ENCODE data around the gene C10orf90. TPM values are rescaled to one million over a fixed set of nuclear protein-coding genes. Genes with fewer than 3 reads are reported as not detected.

The C10orf90 gene, protein sequence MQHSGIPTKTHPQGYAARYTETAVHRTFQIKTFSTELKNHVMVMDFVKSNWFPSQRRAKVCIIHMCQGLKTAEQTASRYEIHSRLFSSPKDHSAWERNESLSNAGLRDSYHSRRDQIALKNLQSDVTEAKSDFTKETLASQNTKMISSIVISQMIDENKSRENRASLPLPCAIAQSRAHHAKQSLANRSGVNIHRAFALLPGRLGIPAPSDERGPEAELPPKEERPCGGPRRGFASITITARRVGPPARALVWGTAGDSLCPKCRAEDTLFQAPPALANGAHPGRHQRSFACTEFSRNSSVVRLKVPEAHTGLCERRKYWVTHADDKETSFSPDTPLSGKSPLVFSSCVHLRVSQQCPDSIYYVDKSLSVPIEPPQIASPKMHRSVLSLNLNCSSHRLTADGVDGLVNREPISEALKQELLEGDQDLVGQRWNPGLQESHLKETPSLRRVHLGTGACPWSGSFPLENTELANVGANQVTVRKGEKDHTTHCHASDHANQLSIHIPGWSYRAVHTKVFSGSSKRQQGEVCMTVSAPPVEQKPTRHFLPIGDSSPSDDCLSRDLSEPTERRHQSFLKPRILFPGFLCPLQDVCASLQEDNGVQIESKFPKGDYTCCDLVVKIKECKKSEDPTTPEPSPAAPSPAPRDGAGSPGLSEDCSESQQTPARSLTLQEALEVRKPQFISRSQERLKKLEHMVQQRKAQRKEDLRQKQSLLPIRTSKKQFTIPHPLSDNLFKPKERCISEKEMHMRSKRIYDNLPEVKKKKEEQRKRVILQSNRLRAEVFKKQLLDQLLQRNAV
- total RNA-seq: not detected

DNA sequence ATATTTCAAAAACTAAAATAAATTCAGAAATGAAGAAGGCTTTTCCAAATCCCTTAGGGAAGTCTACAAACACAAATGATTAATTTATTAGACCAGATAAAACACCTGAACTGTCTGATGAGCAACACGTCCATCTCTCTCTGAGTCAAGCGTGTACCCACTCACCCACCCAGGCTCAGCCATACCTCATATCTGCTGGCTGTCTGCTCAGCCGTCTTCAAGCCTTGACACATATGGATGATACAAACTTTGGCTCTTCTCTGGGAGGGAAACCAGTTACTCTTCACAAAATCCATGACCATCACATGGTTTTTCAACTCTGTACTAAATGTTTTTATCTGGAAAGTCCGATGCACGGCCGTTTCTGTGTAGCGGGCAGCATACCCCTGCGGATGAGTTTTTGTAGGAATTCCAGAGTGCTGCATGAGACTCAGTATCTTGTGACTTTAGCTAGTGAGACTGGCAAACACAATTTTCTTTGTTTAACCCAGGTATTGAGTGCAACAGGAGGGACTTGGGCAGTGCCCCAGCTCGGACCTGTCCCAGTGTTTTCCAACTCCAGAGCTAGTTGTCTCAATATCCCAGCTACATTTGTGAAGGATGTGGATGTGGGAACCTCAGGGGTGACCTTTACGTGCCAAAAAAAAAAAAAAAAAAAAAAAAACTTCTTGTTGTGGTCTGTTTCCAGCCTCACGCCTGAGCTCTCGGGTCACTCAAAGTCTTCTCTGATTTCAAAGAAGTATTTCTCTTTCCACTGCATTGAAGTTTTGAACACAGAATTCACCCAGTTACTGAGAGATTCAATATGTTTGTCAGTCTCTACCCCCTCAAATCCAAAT is at the start of gene C10orf90:
Gene C10orf90, minus strand, starts transcription at position 638 of the 839 bp plus-strand sequence. Its CDS starts 213 bp downstream, at position 425.
- no peak for DNase-seq

DNA sequence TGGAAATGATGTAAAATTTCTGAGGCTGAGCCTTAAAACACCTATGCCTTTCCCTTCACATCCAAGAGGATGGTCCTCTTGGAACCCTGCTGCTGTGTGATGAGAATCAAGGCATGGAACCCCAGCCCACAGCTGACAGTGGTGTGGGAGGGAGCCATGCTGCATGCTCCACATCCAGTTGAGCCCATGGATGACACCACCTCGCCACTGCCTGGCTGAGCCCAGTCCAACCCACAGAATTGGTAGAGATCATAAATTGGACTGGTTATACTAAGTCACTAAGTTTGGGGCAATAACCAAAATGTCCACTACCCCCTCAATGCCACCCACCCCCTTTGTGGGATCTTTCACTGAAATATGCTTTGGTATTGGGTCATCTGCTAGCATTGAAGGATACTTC is 45.9 kb upstream of the C10orf90 start:
- DNase-seq: no peak

DNA sequence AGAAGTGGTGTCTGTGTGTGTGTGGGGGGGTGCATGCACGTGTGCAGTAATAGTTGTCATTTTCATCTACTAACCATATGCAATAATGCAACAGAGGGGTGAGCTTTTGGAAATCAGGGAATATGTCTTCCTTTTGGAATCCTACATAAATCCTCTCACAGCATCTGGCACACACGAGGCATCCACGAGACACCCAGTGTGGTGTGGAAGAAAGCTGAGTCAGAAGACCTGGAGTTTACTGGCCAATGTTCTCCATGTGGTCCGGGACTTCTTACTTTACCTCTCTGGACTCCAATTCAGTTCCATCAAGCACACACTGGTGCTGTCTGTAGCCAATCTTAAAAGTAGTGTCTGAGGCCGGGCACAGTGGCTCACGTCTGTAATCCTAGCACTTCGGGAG is 43.1 kb upstream of the C10orf90 start:
- no peak for DNase-seq

DNA sequence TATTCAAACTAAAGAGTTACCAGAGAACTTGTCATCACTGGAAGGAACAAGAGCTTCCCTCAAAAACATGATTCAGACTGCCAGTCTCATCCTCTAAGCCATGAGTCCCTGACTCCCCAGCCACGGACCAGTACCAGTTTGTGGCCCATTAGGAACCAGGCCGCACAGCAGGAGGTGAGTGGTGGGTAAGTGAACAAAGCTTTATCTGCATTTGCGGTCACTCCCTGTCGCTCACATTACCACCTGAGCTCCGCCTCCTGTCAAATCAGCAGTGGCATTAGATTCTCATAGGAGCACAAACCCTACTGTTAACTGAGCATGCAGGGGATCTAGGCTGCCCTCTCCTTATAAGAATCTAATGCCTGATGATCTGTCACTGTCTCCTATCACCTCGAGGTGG is 42.2 kb upstream of the C10orf90 start:
- DNase-seq: no peak

DNA sequence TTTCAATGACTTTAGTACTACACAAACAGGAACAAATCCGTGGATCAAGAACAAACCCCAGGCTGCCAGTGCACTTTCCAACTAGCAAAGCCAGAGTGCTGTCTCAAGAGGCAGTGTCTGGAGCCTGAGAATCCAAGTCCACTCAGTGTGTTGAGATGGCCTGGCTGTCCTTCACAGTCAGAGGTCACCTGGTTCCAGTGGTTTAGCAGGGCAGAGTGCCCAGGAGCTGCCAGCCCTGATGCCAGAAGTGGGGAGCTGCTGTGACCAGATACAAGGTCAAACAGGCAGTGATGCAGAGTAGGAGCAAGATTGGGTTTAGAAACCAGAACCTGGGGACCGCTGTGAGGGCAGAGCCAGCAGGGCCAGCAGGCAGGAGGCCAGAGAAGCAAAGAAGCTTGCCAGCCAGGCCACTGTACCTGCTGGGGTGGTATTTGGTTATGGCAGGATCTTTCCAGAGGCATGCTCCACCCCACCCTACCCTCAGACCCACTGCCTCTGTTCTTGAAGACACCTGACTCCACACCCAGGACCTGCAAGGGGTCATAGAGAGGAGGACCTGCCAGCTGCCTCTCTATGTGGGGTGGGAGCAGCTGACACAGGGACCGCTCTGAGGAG is 35.6 kb upstream of the C10orf90 start:
- no peak for DNase-seq

DNA sequence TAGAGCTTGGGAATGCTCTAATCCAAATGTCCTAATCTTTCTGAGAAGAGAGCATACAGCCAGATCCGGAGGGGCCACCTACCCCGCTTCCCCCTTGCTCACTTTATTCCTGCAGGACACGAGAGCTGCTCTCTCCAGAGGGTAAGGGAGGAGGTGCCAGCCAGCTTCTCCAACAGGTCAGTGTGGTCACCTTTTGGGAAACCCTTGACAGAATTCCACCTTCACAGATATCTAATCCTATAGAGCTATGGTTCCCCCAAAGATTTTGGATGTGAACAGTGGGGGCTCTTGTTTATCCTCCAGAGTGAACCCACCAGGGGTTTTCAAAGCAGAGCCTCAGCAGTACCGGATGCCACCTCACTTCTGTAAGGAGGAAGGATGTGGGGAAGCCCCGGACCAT is 34.6 kb upstream of the C10orf90 start:
- no peak for DNase-seq

DNA sequence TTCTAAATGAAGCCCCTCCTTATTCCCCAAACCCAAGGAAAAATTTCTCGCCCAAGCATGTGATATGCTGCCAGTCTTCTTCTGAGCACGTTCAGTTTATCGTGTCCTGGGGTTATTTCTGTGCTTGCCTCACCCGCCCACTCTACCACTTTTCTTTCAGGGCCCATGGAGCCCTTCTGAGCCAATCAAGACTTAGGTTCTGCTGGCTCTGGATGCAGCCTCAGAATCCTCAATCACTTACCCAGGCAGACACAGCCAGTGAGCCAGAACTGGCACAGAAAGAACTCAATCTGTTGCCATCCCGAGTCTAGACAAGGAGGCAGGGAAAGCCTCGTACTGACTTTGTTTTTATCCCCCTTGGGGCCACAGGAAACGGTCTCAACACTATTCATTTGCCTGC is 34.2 kb upstream of the C10orf90 start:
- DNase-seq: no peak

DNA sequence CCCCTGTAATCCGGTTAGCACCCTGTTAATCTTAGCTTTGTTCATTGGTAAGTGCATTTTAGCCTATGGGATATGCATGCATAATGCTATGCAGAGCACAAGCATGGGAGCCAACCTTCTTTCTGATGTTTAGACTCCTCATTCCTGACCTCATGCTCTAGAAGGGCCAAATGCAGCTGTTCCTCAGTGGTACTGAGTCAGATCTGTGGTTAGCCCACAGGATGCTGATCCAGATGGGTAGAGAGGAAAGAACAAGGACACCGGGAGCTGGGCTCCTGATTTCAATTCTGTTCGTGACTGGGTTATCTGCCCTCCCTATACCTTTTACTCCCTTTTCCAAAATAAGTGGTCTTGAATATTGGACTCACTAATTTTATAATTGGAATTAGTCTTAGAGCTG is 31.7 kb upstream of the C10orf90 start:
- no peak for DNase-seq

DNA sequence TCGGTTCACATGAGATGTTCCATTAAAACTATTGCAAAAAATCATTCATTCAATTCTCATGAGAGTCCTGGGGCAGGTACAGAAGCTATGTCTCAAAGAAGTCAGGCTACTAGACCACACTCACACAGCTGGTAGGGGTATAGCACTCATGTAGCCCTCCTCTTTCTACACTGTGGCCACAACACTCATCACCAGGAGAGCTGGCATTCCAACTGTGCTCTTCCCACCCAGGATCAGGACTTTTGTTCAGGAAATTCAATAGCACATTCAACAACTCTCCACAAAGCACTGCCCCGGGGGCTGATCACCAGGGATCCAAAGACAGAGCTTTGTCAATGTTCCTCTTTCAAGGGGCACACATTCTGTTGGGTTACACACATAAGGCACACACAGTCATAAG is 31.0 kb upstream of the C10orf90 start:
- DNase-seq: no peak

DNA sequence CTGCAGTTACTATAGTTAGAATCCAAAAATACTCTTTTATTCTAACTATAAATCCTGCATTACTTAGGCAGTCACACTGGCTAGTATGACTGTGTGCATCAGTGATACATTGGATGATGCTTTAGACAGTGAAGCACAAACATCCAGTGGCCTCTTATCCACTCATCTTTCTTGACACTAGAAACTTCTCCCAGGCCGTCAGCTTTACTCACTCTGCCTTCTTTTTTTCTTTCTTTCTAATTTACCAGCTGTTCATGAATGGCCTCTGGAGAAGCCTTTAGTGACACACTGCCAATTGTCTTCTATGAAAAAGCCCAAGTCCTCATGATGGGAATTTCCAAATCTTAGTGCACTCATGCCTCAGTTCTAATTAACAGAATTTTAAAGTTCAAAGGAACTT is 26.2 kb upstream of the C10orf90 start:
- DNase-seq: no peak

DNA sequence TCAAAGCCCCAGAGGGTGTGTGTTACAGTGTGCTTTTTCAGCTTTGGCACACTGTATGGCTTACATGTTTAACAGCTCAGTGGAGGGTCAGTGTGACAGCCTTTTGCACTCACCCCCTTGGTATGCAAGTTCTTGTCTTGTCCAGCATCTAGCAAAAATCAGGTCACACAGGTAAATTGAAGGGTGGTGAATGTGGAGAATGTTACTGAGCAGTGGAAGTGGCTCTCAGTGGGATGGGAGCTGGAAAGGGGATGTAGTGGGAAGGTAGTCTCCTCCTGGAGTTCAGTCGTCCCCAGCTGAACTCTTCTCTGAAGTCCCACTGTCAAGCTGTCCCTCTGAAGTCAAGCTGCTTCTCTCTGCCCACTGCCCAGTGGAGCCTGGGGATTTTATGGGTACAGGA is 21.0 kb upstream of the C10orf90 start:
- DNase-seq: no peak

DNA sequence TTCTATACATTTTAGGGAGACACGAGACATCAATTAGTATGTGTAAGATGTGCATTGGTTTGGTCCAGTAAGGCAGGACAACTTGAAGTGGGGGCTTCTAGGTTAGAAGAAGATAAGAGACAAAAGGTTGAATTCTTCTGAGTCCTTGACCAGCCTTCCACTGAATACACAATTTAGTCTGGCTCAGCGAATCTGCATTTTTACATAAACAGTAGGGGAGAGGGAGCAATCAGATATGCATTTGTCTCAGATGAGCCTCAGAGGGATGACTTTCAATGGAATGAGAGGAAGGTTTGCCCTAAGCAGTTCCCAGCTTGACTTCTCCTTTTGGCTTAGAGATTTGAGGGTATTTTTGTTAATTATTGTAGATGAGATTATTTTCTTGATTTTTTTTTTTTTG is 20.0 kb upstream of the C10orf90 start:
- no peak for DNase-seq

DNA sequence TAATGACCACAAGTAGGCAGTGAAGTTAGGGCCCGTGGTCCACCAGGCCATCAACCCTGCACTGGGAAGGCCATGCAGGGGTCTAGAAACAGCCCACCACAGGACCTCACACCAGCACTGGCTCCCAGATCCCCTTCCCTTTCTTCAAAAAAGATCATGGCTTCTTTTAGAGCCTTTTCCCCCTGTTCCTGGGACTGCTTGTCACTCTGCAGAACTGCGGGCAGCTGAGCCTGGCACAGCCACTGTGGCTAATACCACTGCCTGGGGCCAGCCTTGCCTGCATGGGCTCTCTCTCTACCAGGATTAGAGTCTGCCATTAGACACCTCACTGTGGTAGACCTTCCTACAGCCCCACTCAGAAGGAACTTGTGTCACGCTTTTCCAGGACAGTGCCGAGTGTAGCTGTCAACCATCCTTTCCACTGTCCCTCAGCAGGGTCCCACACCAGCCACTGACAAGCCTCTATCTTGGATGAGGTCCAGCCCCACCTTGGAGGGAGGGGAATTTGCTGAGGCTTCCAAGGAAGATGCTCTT is 19.0 kb upstream of the C10orf90 start:
- no peak for DNase-seq

DNA sequence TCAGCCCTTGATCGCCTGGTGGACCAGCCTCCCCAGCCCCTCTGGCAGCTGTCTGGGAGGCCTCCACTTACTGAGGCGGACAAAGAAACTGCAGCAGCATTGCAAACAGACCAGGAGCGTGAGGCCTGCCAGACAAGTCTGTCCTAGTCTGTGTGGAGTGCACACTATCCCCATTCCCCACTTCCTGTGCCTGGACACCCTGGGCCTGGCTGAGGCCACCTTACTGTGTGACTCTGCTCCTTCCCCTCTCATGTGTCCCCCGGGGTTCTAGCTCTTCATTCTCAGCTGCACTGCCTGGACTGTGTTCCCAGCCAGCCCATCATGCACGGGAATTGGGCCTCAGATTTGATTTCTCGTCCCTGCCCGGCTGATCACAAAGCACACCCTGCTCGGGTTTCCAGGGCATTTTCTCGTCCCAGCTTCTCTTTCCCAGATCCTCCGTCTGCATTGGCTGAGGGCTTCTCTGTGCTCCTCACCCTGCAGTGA is 16.7 kb upstream of the C10orf90 start:
- DNase-seq: no peak

DNA sequence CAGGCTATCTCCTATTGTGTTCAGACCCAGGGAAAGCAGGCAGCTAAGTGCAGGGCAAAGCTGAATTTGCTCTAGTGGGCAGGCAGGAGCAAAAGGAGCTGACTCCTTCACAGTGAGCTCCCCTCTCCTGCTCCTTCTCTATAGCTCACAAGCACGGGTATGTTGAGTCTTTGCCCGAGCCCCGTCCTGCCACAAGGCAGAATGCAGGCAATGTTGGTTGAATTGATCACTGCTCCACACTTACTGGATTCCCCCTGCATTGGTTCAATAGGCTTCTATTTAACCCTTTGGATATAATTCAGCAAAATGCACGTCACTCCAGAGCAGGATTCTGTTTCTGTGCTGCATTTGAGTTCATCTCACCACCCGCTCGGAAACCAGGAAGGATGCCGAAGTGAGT is 16.2 kb upstream of the C10orf90 start:
- DNase-seq: no peak

DNA sequence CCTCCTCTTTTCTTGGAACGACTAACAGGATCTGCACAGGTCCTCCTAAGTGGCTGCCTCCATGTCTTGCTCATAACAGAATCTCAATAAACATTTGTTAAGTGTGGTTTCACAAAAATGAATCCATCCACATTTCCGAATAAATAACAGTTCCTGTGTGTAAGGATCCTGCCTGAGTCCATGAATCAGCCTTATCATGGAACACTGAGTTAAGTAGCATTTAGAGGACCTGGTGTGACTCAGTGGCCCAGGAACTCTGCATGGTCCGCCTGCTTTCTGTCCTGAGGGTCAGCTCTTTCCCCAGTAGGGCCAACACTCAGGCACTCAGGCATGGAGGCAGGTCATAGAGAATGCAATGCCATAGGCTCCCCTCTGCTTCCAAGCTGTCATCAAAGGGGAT is 15.8 kb upstream of the C10orf90 start:
- no peak for DNase-seq

DNA sequence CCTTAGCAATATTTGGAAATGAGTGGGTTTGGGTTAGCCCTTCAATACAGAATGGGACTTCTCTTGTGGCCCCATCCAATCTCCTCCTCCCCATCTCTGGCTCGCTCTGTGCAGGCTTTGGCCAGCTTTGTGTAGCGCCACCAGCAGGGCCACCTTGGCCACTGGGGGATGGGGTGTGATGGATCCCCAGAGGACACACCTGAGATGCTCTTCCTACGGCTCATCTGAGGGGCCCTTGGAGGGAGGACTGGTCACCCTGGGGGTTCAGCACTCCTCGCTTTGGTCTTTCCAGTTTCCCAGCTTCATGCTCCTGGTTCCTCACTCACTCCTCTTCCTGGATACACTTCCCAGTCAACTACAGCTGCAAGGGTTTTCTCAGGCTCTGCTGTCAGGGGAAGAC is 15.3 kb upstream of the C10orf90 start:
- no peak for DNase-seq

DNA sequence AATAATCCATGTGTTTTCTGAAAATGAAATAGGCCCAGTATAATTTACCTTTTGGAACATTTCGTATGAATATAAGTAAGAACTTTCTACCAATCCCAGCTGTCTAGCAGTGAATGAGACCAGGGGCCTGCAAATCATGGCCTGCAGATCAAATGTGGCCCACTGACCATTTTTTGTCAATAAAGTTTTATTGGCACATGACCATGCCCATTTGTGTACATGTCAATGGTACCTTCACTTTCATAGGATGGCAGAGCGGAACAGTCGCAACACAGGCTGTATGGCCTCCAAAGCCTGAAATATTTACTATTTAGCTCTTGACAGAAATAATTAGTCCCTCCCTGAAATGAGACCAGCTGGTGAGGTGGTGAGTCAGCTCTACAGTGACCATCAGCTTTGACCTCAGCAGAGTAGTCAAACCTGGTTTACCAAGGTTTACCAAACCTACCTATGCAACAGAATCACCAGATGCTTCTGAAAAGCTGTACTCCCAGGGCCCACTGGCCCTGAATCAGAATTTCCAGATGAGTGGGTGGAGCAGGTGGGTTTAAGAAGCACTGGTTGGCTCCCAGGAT is 13.8 kb upstream of the C10orf90 start:
- no peak for DNase-seq

DNA sequence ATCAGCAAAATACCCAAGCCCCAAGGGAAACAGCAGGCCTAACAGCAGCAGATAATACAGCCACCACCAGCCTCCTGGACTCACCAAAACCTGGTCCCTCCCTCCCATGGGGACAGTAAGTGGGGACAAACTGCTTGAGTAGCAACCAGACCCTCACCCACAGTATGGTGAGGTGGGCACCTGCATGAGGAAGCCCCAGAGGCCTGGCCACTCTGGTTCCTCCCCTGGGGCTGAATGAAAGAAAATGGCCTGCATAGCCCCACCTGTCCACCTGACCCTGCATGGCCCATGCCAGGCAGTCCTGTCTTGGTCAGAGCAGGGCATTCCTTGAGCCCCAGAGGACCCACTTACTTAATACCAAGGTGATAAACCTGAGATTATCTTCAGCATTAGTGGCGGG is 13.0 kb upstream of the C10orf90 start:
- no peak for DNase-seq

DNA sequence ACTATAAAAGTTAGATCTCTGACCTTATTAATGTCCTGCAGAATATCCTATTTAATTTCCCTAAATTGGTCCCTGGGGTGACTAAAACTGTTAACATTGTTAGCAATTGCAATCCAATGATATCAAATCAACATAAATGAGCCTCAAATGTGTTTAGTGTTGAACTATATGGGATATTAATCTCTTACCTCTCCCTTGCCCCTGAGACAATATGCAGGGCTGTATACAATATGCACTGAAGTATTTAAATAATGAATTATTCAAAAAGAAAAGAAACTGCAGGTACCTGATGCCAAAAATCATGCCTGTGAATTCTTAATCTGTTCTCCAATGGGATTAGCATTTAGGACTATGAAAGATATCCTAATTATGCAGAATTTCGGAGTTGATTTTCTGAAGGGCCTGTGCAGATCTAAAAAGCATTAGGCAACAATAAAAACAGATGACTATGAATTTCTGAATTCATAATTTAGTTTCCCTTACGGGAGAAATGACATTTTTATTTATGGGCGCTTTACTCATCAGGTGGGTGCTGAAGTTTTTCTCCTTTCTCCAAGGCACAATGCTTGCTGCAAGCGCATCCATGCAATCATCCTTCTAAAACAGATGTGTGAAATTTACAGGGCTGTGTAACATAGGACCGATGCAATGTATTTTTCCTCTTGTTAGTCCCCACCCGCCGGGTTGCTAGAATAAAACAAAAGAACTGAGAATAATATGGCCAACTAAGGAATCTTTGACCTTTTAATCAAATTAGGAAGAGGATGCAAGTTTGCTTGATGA is 5.4 kb upstream of the C10orf90 start:
- DNase-seq: no peak
